Upper lobe of left lung (tissue), 6 donors: ENCODE measurements around the gene CYTL1. TPM values are rescaled to one million over a fixed set of nuclear protein-coding genes. Genes with fewer than 3 reads are reported as not detected.

Experiments
- ATAC-seq, 2 donors: fragments of 200-7000 bp; cut with Tn5 transposase; one replicate each; pipeline ENCODE4 v1.9.1; 2022; ENCODE audit warnings: mild to moderate bottlenecking in 2 of 2, moderate library complexity in 2 of 2; ENCODE audit not compliant: low FRiP score in 2 of 2
- DNase-seq, 2 donors: peaks; one replicate each; pipeline ENCODE4 v3.0.0-alpha.2; 2019 to 2020
- H3K27ac ChIP-seq, 4 donors: fragments of 200-600 bp; sonication (generic); one replicate each; pipeline ENCODE4 v1.5.1; 2016 to 2019
- H3K27me3 ChIP-seq, 4 donors: fragments of 200-600 bp; sonication (generic); one replicate each; pipeline ENCODE4 v1.5.1; 2017 to 2019
- H3K36me3 ChIP-seq, 4 donors: fragments of 200-600 bp; sonication (generic); one replicate each; pipeline ENCODE4 v1.5.1; 2016 to 2019
- H3K4me1 ChIP-seq, 4 donors: fragments of 200-600 bp; sonication (generic); one replicate each; pipeline ENCODE4 v1.5.1; 2018 to 2019
- H3K4me3 ChIP-seq, 4 donors: fragments of 200-600 bp; sonication (generic); one replicate each; pipeline ENCODE4 v1.5.1; 2017 to 2019; ENCODE audit warnings: mild to moderate bottlenecking in 2 of 4, moderate library complexity in 1 of 4
- H3K9me3 ChIP-seq, 4 donors: fragments of 200-600 bp; sonication (generic); one replicate each; pipeline ENCODE4 v1.5.1; 2018 to 2019
- CTCF ChIP-seq, 6 experiments: fragments of 450-650 bp in 4 of 6; fragments of 200-600 bp in 2 of 6; sonication (generic) in 2 of 6; IDR thresholded peaks; one replicate each; pipeline ENCODE4 v1.5.1; 2016 to 2019; ENCODE audit warnings: antibody characterized with exemption in 6 of 6
- EP300 ChIP-seq, 4 donors: sonication (generic); formaldehyde crosslinking; IDR thresholded peaks; one replicate each; pipeline ENCODE4 v1.5.1; 2017; ENCODE audit warnings: antibody characterized with exemption in 4 of 4, control low read depth in 2 of 4
- POLR2A ChIP-seq, 4 donors: fragments of 450-650 bp; IDR thresholded peaks; one replicate each; pipeline ENCODE4 v1.5.1; 2016 to 2017; ENCODE audit warnings: antibody characterized with exemption in 4 of 4, mild to moderate bottlenecking in 2 of 4
- POLR2AphosphoS5 ChIP-seq, 2 donors: sonication (generic); formaldehyde crosslinking; IDR thresholded peaks; one replicate each; pipeline ENCODE4 v1.5.1; 2017; ENCODE audit warnings: antibody characterized with exemption in 2 of 2
- WGBS, 2 donors: methylation state at CpG; one replicate each; pipeline ENCODE4 v1.1.5; 2017 to 2018; 5-methylcytosine and 5-hydroxymethylcytosine counted together
- total RNA-seq, 6 donors: library from RNA; depleted of rRNA in 4 of 6; stranded (reverse); fragments of >200 nt in 4 of 6; gene quantifications; one replicate each; pipeline versions ENCODE4 v1.1.0 to v1.2.1, GENCODE V29; 2016 to 2021
- donor health status: DM: no; HTN: no; CAD: no; lungs with moderate emphysema.
- donor health status: DM: no; HTN: yes; CAD: no; lungs with severe emphysema.

The CYTL1 gene
- total RNA-seq, 6 donors from 2014 or later = 0.61 to 3.1 (median 0.97) TPM; not detected in 3

DNA sequence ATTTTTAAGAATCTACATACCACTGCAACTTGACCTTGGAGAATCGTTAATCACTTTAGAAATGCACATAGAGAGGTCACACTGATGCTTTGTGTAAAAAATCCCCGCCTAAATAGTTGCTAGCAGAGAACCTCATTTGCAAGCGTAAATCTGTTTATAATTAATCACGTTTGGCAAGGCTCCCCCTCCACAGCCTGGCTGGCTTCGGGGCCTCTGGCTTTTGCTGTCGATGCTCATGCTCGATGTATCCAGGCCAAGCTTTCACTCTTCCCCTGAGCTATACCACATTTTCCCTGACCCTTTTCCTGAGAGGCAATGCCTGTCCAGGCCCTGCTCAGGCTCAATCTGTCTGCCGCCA lies 23.4 kb downstream of the CYTL1 start:
- Histone ChIP-seq H3K4me1 (no peaks in the 10 kb centered on the region), H3K9me3 (no peaks in the 10 kb centered on the region), H3K4me3 (no peak overlapping the region), H3K36me3 (no peaks in the 10 kb centered on the region), H3K27me3 (peaks cover 0 to 4% (median 0%) of the 10 kb centered on the region in 4 donors), H3K27ac (no peak overlapping the region)
- TF ChIP-seq CTCF (IDR thresholded peaks at IDR 0.05) (no peak), EP300 (IDR thresholded peaks at IDR 0.05) (no peak), POLR2A (IDR thresholded peaks at IDR 0.05) (no peak), POLR2AphosphoS5 (IDR thresholded peaks at IDR 0.05) (no peak)
- WGBS, 2 donors = 57 to 67% methylated on average over 8 of the region's 8 CpGs
- DNase-seq (no peak), ATAC-seq (no peak)

- H3K4me3 ChIP-seq = no peak overlapping the region
- no peak for TF ChIP-seq EP300 (IDR thresholded peaks at IDR 0.05)
- peak; percentile 83 to 92 (median 86) for TF ChIP-seq CTCF (IDR thresholded peaks at IDR 0.05)
- DNase-seq = peak in 1 of 2 donors; percentile 57
- no peaks in the 10 kb centered on the region for H3K9me3 ChIP-seq
- H3K27ac ChIP-seq = no peak overlapping the region
- no peaks in the 10 kb centered on the region for H3K36me3 ChIP-seq
- H3K4me1 ChIP-seq = no peaks in the 10 kb centered on the region
- peaks cover 0 to 4% (median 0%) of the 10 kb centered on the region in 4 donors for H3K27me3 ChIP-seq
- 32 to 70% methylated on average over 8 to 22 of the region's 22 CpGs for whole genome bisulfite sequencing, 2 donors
- peak; percentile 64 to 71 for ATAC-seq
These were observed 24.0 kb downstream of the CYTL1 start for GRCh38 chr4:4995103-4995907.

DNA sequence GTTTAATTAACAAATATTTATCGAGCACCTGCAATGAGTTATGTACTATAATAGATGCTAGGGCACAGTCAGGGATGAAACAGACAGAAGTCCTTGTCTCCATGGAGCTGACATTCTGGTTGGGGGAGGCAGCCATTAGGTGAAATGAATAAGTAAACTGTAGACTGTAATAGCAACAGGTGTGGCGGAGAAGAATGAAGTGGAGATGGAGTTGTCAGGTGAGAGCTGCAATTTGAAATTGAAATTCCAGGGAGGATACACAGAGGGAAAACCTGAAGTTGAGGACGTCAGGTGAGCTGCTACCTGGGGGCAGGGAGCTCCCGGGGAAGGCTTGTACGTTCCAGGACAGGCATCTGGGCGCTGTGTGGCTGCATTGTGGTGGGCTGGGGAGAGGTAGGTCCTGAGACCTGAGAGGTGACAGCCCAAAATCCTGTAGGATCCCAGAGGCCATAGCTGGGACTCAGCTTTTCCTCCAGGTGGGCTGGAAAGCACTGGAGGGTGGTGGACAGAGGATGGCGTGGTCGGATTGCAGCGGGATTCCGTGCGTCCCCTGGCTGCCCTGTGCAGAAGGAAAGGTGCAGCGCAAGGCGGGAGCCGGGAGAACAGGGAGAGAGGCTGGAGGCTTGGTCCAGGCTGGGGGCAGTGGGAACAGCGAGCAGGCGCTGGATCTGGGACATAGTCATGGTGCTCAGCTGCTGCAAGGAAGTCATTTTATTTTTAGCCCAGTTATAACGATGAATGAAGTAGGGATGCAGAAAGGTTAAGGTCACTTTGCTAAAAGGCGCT lies 24.8 kb downstream of the CYTL1 start:
- ATAC-seq (no peak), DNase-seq (no peak)
- Histone ChIP-seq H3K27me3 (peaks cover 0 to 4% (median 0%) of the 10 kb centered on the region in 4 donors), H3K9me3 (no peaks in the 10 kb centered on the region), H3K36me3 (no peaks in the 10 kb centered on the region), H3K27ac (no peak overlapping the region), H3K4me3 (no peak overlapping the region), H3K4me1 (no peaks in the 10 kb centered on the region)
- TF ChIP-seq POLR2A (IDR thresholded peaks at IDR 0.05) (no peak), EP300 (IDR thresholded peaks at IDR 0.05) (no peak), POLR2AphosphoS5 (IDR thresholded peaks at IDR 0.05) (no peak), CTCF (IDR thresholded peaks at IDR 0.05) (no peak)
- 68% methylated on average over 18 of the region's 18 CpGs for WGBS, 2 donors

GRCh38 chr4:4992833-4993232 lies 26.4 kb downstream of the CYTL1 start:
- no peak for TF ChIP-seq POLR2A (IDR thresholded peaks at IDR 0.05)

GRCh38 chr4:4991541-4992099 lies 27.6 kb downstream of the CYTL1 start:
- ATAC-seq (no peak), DNase-seq (no peak)
- WGBS, 2 donors = 81 to 82% methylated on average over 14 of the region's 14 CpGs
- Histone ChIP-seq H3K9me3 (no peaks in the 10 kb centered on the region), H3K4me1 (no peaks in the 10 kb centered on the region), H3K27me3 (peaks cover 0 to 4% (median 0%) of the 10 kb centered on the region in 4 donors), H3K4me3 (no peak overlapping the region), H3K27ac (no peak overlapping the region), H3K36me3 (no peaks in the 10 kb centered on the region)
- TF ChIP-seq POLR2AphosphoS5 (IDR thresholded peaks at IDR 0.05) = no peak
- no peak for TF ChIP-seq EP300 (IDR thresholded peaks at IDR 0.05)
- TF ChIP-seq POLR2A (IDR thresholded peaks at IDR 0.05) = no peak
- TF ChIP-seq CTCF (IDR thresholded peaks at IDR 0.05) = no peak

More at GRCh38 chr4:4992833-4993232, 26.4 kb downstream of the CYTL1 start:
- Histone ChIP-seq H3K4me1 (no peaks in the 10 kb centered on the region), H3K4me3 (no peak overlapping the region), H3K36me3 (no peaks in the 10 kb centered on the region), H3K27ac (no peak overlapping the region), H3K9me3 (no peaks in the 10 kb centered on the region), H3K27me3 (peaks cover 0 to 4% (median 0%) of the 10 kb centered on the region in 4 donors)
- ATAC-seq (no peak), DNase-seq (no peak)
- WGBS, 2 donors = 89 to 94% methylated on average over 5 of the region's 5 CpGs
